ENCODE data around the gene BDKRB2. TPM values are rescaled to one million over a fixed set of nuclear protein-coding genes. Genes with fewer than 3 reads are reported as not detected.

The BDKRB2 gene
- total RNA-seq, 1 donor from 2014 or later, result 0.57 TPM

GRCh38 chr14:96263347-96264199 lies 58.9 kb downstream of the BDKRB2 start:
- no peak for DNase-seq (ENCODE audit: low spot score)

GRCh38 chr14:96264200-96264553 lies 59.5 kb downstream of the BDKRB2 start:
- intact Hi-C loops (cut with DNase I), result no loop called here

More at GRCh38 chr14:96263347-96264199, 58.9 kb downstream of the BDKRB2 start:
- intact Hi-C loops (cut with DNase I), result no loop called here

GRCh38 chr14:96264853-96265252 lies 60.2 kb downstream of the BDKRB2 start:
- intact Hi-C loops (cut with DNase I), result no loop called here
- no peak for DNase-seq (ENCODE audit: low spot score)

More at GRCh38 chr14:96264200-96264553, 59.5 kb downstream of the BDKRB2 start:
- DNase-seq (ENCODE audit: low spot score), result no peak

GRCh38 chr14:96265383-96266095 lies 60.9 kb downstream of the BDKRB2 start:
- intact Hi-C loops (cut with DNase I), result no loop called here
- DNase-seq (ENCODE audit: low spot score), result no peak

- no peak for DNase-seq (ENCODE audit: low spot score)
- intact Hi-C loops (cut with DNase I), result no loop called here
Observed at GRCh38 chr14:96267336-96267735, 62.7 kb downstream of the BDKRB2 start.

- DNase-seq (ENCODE audit: low spot score), result no peak
- intact Hi-C loops (cut with DNase I), result no loop called here
Observed at GRCh38 chr14:96267916-96268315, 63.3 kb downstream of the BDKRB2 start.

- intact Hi-C loops (cut with DNase I), result no loop called here
- no peak for DNase-seq (ENCODE audit: low spot score)
Observed at GRCh38 chr14:96268431-96269358, 64.1 kb downstream of the BDKRB2 start.

GRCh38 chr14:96269359-96269710 lies 64.7 kb downstream of the BDKRB2 start:
- intact Hi-C loops (cut with DNase I), result no loop called here

GRCh38 chr14:96270565-96271420 lies 66.2 kb downstream of the BDKRB2 start:
- intact Hi-C loops (cut with DNase I), result loop anchor here (10.0 kb wide), 1 partner anchor 706 kb away; no protein-coding TSS in a partner anchor
- DNase-seq (ENCODE audit: low spot score), result no peak

More at GRCh38 chr14:96269359-96269710, 64.7 kb downstream of the BDKRB2 start:
- no peak for DNase-seq (ENCODE audit: low spot score)

- no peak for DNase-seq (ENCODE audit: low spot score)
- intact Hi-C loops (cut with DNase I), result loop anchor here (10.0 kb wide), 1 partner anchor 707 kb away; no protein-coding TSS in a partner anchor
Observed at GRCh38 chr14:96271421-96271762, 66.8 kb downstream of the BDKRB2 start.

- intact Hi-C loops (cut with DNase I), result loop anchor here (10.0 kb wide), 1 partner anchor 708 kb away; no protein-coding TSS in a partner anchor
Observed at GRCh38 chr14:96272777-96273473, 68.3 kb downstream of the BDKRB2 start.

GRCh38 chr14:96273629-96274028 lies 69.0 kb downstream of the BDKRB2 start:
- no peak for DNase-seq (ENCODE audit: low spot score)
- intact Hi-C loops (cut with DNase I), result loop anchor here (2.0 to 10.0 kb wide), 3 partner anchors 173 to 709 kb away; no protein-coding TSS in a partner anchor

More at GRCh38 chr14:96272777-96273473, 68.3 kb downstream of the BDKRB2 start:
- no peak for DNase-seq (ENCODE audit: low spot score)

- DNase-seq (ENCODE audit: low spot score), result no peak
- intact Hi-C loops (cut with DNase I), result loop anchor here (2.0 to 10.0 kb wide), 3 partner anchors 173 to 709 kb away; no protein-coding TSS in a partner anchor
Observed at GRCh38 chr14:96274122-96274521, 69.5 kb downstream of the BDKRB2 start.

- intact Hi-C loops (cut with DNase I), result loop anchor here (2.0 to 10.0 kb wide), 3 partner anchors 174 to 710 kb away; no protein-coding TSS in a partner anchor
- no peak for DNase-seq (ENCODE audit: low spot score)
Observed at GRCh38 chr14:96274543-96274942, 69.9 kb downstream of the BDKRB2 start.

GRCh38 chr14:96275177-96276112 lies 70.8 kb downstream of the BDKRB2 start:
- intact Hi-C loops (cut with DNase I), result loop anchor here (2.0 to 10.0 kb wide), 3 partner anchors 175 to 711 kb away; no protein-coding TSS in a partner anchor
- DNase-seq (ENCODE audit: low spot score), result no peak

- intact Hi-C loops (cut with DNase I), result loop anchor here (10.0 kb wide), 1 partner anchor 713 kb away; no protein-coding TSS in a partner anchor
- no peak for DNase-seq (ENCODE audit: low spot score)
Observed at GRCh38 chr14:96277890-96278289, 73.3 kb downstream of the BDKRB2 start.

GRCh38 chr14:96279564-96279963 lies 74.9 kb downstream of the BDKRB2 start:
- intact Hi-C loops (cut with DNase I), result loop anchor here (10.0 kb wide), 1 partner anchor 715 kb away; no protein-coding TSS in a partner anchor
- no peak for DNase-seq (ENCODE audit: low spot score)

Data from cardiac septum (tissue), 1 donor.